LNCaP clone FGC (cell line): ENCODE data around the gene GDF10.

Experiments used
- DNase-seq: peaks from one replicate; pipeline ENCODE4 v3.0.0-alpha.2; 2011; ENCODE audit warnings: low read depth
- H3K4me3 ChIP-seq: 2 replicates; pipeline ENCODE4 v1.5.1; 2011; ENCODE audit warnings: mild to moderate bottlenecking, low read depth, low read length, control low read depth
- CTCF ChIP-seq: IDR thresholded peaks from 2 replicates; pipeline ENCODE4 v1.5.1; 2012; ENCODE audit warnings: mild to moderate bottlenecking; ENCODE audit not compliant: control insufficient read depth, insufficient read depth; ENCODE audit errors: extremely low read depth

The GDF10 gene

GRCh38 chr10:47255033-47255813, 44.8 kb upstream of the GDF10 start:
- no peak for TF ChIP-seq CTCF
- DNase-seq, result no peak
- H3K4me3 ChIP-seq, result no peak overlapping the region

DNA sequence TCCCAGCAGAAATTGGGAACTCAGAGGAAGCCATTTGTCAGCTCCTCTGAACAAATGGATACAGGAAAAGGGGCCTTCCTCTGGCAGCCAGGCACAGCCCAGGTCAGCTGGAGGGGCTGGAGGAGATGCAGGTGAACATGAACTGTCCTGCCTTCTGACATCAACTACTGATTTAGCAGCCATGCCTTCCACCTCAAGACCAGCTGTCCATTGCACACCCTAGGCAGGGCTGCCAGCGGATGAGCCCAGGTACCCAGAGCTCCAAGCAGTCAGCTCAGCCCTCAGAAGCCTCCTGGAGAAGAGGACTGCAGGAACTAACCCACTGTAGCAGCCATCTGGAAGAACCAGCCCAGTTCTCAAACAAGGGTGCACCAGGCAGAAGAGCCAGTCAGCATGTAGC, 44.1 kb upstream of the GDF10 start:
- no peak overlapping the region for H3K4me3 ChIP-seq
- TF ChIP-seq CTCF, result no peak
- DNase-seq, result no peak

DNA sequence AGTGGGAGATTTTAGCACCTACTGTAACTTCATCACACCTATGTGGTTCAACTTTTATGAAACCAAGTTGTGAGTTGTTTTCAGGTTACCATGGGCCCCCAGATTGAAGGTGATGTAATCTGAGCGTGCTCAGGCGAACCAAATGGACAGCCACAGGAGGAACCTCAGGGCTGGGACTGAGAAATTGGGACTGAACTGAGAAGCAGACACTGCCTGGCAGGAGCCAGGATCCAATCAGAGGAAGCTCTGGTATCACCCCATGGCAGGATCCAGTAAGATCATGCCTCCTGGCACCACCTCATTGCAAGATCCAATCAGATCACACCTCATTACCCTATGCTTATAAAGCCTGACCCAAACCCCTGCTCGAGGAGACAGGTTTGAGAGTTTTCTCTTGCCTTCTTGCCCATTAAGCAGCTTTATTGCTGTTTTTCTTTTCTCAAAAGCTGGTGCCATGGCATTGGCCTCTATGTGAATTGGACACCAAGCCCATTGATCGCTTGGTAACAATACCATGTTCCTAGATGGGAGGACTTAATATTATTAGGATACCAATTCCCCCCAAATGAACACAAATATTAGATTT, 43.2 kb upstream of the GDF10 start:
- H3K4me3 ChIP-seq, result no peak overlapping the region
- no peak for DNase-seq

DNA sequence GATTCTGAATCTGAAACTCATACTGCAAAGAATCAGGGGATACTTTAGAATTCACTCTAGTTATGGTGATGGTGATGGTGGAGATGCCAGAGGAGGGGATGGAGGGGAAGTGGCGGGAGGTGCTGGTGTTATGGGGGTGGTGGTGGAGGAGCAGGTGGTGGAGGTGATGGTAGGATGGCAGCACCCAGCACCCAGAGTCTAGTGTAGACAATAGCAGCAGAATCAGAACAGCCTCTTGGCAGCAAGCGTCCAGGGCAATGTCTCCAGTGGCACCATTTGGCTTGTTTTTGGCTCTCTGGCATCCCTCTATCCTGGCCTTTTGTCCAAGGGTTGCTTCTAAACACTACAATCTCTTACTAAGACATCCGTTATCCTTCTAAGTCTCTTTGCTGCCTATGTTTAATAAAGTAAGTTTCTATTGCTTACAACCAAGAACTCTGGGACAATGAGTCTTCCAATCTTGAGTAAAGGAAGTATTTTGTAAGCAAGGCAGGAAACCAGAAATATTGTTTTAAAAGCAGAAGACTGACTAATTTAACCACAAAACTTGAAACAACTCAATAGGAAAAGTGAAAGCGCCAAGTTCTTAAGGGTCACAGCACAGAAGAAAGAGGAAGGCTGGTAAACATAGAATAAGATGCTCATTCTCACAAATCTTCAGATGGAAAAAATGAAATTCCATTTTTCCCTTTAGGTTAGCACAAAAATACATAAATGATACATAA, 42.4 kb upstream of the GDF10 start:
- no peak overlapping the region for H3K4me3 ChIP-seq
- DNase-seq, result no peak
- no peak for TF ChIP-seq CTCF

More for the DNA sequence above, 43.2 kb upstream of the GDF10 start:
- no peak for TF ChIP-seq CTCF

DNA sequence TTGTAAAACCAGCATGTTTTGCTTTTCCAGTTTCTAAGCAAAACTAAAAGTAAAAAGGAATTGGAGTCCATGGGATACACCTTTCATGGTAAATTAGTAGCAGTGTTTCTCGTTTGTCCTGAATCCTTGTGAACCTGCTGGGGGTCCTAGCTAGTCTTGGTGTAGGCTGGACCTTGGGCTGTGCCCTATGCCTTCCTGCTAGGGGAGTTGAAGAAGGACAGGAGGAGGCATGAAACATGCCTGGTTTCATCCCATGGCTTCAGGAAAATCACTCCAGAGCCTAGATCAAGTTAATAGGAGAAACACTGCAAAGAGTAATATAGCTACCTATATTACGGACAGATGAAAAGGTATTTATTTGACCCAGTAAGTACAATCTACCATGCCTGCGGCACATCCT, 41.1 kb upstream of the GDF10 start:
- TF ChIP-seq CTCF, result no peak
- DNase-seq, result no peak

GRCh38 chr10:47259466-47259865, 40.5 kb upstream of the GDF10 start:
- no peak overlapping the region for H3K4me3 ChIP-seq

More for the DNA sequence above, 41.1 kb upstream of the GDF10 start:
- H3K4me3 ChIP-seq, result no peak overlapping the region

More at GRCh38 chr10:47259466-47259865, 40.5 kb upstream of the GDF10 start:
- no peak for DNase-seq
- no peak for TF ChIP-seq CTCF
